Neural crest cell (in vitro differentiated cells): ENCODE results near the gene LYPD4. TPM values are rescaled to one million over a fixed set of nuclear protein-coding genes. Genes with fewer than 3 reads are reported as not detected.

Experiments used
- DNase-seq: peaks from one replicate; pipeline ENCODE4 v3.0.0; 2021; ENCODE audit warnings: low read depth, mixed read lengths, low spot score
- H3K27ac Mint-ChIP-seq: one replicate; pipeline ENCODE4 v1.8.0; 2021; ENCODE audit warnings: mild to moderate bottlenecking, mixed read lengths; ENCODE audit not compliant: unreplicated experiment
- H3K27me3 Mint-ChIP-seq: 2 replicates; pipeline ENCODE4 v1.8.0; 2021; ENCODE audit warnings: low read depth, mild to moderate bottlenecking, mixed read lengths
- H3K36me3 Mint-ChIP-seq: 2 replicates; pipeline ENCODE4 v1.8.0; 2021; ENCODE audit warnings: low read depth, mild to moderate bottlenecking, mixed read lengths
- H3K4me1 Mint-ChIP-seq: 2 replicates; pipeline ENCODE4 v1.8.0; 2021; ENCODE audit warnings: mixed read lengths
- H3K4me3 Mint-ChIP-seq: one replicate; pipeline ENCODE4 v1.8.0; 2021; ENCODE audit warnings: mild to moderate bottlenecking, mixed read lengths
- H3K9me3 Mint-ChIP-seq: 2 replicates; pipeline ENCODE4 v1.8.0; 2021; ENCODE audit warnings: mixed read lengths
- total RNA-seq: library from RNA; stranded (reverse); gene quantifications from 2 replicates; pipeline ENCODE4 v1.2.1, GENCODE V29; 2021
- TF ChIP-seq, protein P1 (sequence below): fragments of 200-600 bp; sonication (generic); conservative IDR thresholded peaks from 2 replicates; pipeline ENCODE4 v1.5.0; 2021; ENCODE audit warnings: antibody characterized with exemption, mild to moderate bottlenecking

LYPD4 gene
- total RNA-seq, 1 donor from 2014 or later, result not detected

GRCh38 chr19:41811036-41811435 lies 33.4 kb downstream of the LYPD4 start:
- no peak overlapping the region for H3K27ac Mint-ChIP-seq
- no peak overlapping the region for H3K4me3 Mint-ChIP-seq
- no peak for DNase-seq
- TF ChIP-seq, protein P1, sequence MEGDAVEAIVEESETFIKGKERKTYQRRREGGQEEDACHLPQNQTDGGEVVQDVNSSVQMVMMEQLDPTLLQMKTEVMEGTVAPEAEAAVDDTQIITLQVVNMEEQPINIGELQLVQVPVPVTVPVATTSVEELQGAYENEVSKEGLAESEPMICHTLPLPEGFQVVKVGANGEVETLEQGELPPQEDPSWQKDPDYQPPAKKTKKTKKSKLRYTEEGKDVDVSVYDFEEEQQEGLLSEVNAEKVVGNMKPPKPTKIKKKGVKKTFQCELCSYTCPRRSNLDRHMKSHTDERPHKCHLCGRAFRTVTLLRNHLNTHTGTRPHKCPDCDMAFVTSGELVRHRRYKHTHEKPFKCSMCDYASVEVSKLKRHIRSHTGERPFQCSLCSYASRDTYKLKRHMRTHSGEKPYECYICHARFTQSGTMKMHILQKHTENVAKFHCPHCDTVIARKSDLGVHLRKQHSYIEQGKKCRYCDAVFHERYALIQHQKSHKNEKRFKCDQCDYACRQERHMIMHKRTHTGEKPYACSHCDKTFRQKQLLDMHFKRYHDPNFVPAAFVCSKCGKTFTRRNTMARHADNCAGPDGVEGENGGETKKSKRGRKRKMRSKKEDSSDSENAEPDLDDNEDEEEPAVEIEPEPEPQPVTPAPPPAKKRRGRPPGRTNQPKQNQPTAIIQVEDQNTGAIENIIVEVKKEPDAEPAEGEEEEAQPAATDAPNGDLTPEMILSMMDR, result no peak
- H3K36me3 Mint-ChIP-seq, result no peaks in the 10 kb centered on the region
- no peaks in the 10 kb centered on the region for H3K9me3 Mint-ChIP-seq
- H3K27me3 Mint-ChIP-seq, result peaks cover 48% of the 10 kb centered on the region
- H3K4me1 Mint-ChIP-seq, result no peaks in the 10 kb centered on the region

GRCh38 chr19:41810301-41810700 lies 34.2 kb downstream of the LYPD4 start:
- Mint-ChIP-seq H3K36me3 (no peaks in the 10 kb centered on the region), H3K27me3 (peaks cover 48% of the 10 kb centered on the region), H3K9me3 (no peaks in the 10 kb centered on the region), H3K27ac (no peak overlapping the region), H3K4me3 (no peak overlapping the region), H3K4me1 (no peaks in the 10 kb centered on the region)
- no peak for DNase-seq
- TF ChIP-seq, protein P1, result no peak

DNA sequence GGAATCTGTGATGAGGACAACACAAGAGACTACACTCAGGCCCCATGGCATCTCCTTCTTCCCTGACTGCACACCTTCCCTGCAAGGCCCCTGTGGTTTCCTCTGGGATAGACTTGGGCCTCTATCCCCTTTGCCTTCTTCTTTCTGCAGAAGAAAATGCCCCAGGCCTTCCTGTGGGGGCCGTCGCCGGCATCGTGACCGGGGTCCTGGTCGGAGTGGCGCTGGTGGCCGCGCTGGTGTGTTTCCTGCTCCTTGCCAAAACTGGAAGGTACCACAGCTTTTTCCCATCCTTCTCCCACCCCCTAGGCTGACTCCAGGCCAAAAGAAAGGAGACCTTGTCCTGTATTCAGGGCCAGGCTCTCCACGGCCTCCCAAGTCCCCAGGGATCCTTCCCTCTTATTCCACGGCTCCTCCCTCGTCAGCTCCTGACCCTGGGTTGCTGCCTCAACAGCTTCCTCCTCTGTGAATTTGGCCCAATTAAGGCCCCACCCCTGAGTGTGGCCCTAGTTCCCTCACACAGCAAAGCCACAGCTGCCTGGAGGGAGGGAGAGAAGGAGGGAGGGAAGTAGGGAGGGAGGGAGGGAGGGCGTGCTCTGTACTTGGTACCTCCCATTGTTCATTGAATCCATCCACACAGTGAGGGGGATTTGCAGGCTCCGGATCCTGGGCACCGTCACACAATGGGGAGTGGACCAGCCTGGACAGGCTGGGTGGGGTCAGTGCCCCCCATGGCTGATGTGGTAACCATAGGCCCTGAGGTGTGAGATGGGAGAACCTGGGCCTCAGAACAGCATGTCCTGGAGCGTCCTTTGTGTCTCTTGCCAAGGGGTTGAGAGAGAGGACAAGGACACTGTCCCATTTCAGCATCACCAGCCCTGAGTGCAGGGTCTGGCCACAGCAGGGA lies 35.6 kb downstream of the LYPD4 start:
- no peak for DNase-seq
- Mint-ChIP-seq H3K27me3 (peaks cover 48% of the 10 kb centered on the region), H3K9me3 (no peaks in the 10 kb centered on the region), H3K4me3 (no peak overlapping the region), H3K27ac (no peak overlapping the region), H3K36me3 (no peaks in the 10 kb centered on the region), H3K4me1 (no peaks in the 10 kb centered on the region)
- TF ChIP-seq, protein P1, result no peak

- no peak overlapping the region for H3K4me3 Mint-ChIP-seq
- no peaks in the 10 kb centered on the region for H3K9me3 Mint-ChIP-seq
- H3K4me1 Mint-ChIP-seq, result no peaks in the 10 kb centered on the region
These were observed 37.3 kb downstream of the LYPD4 start for GRCh38 chr19:41807176-41807575.

DNA sequence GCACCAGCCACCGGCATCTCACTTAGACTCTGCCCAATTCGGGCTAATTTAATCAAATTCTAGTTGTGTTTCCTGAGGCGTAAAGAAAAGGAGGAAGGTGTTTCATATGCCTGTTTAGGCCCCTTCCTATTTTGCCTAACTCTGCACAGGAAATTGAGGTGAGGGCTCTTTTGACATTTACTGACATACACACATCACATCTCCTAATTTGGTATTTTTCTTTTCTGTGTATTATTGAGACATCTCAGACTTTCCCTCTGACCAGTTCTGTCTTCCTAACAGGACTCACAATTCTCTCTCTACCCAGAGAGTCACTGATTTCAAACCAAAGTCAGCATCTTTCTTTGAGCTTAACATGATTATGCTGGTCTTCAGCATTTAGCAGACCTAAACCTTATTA lies 40.1 kb downstream of the LYPD4 start:
- H3K27ac Mint-ChIP-seq, result no peak overlapping the region
- no peaks in the 10 kb centered on the region for H3K36me3 Mint-ChIP-seq
- H3K9me3 Mint-ChIP-seq, result no peaks in the 10 kb centered on the region
- H3K4me1 Mint-ChIP-seq, result no peaks in the 10 kb centered on the region
- DNase-seq, result no peak
- no peak overlapping the region for H3K4me3 Mint-ChIP-seq
- peaks cover 68% of the 10 kb centered on the region for H3K27me3 Mint-ChIP-seq
- TF ChIP-seq, protein P1, result no peak

More at GRCh38 chr19:41807176-41807575, 37.3 kb downstream of the LYPD4 start:
- no peak for DNase-seq
- Mint-ChIP-seq H3K36me3 (no peaks in the 10 kb centered on the region), H3K27me3 (peaks cover 49% of the 10 kb centered on the region), H3K27ac (no peak overlapping the region)
- TF ChIP-seq, protein P1, result no peak
